ENCODE data around the gene STOML2.

STOML2 gene

GRCh38 chr9:35107297-35108290 is 4.7 kb upstream of the STOML2 start:
- no peak for DNase-seq (ENCODE audit: low spot score)

- no peak for DNase-seq (ENCODE audit: low spot score)
Observed at GRCh38 chr9:35106343-35106730, 3.4 kb upstream of the STOML2 start.

- no peak for DNase-seq (ENCODE audit: low spot score)
Observed at GRCh38 chr9:35105571-35106342, 2.8 kb upstream of the STOML2 start.

DNA sequence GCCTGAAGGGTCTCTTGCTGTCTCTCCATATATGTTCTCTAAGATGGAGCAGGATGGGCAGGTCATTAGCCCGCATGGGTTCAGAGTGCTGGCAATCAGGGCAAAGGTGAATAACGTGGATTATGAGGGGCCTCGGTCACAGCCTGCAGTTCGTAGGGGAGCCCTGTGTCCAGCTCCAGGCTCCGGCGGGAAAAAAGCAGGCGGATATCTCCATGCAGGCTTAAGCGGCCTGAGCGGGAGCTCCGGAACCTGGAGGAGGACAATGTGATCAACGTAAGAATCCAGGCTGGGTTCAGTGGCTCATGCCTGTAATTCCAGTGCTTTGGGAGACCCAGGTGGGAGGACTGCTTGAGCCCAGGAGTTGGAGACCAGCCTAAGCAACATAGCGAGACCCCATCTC is 2.2 kb upstream of the STOML2 start:
- no peak for DNase-seq (ENCODE audit: low spot score)

GRCh38 chr9:35104586-35104985 is 1.7 kb upstream of the STOML2 start:
- no peak for DNase-seq (ENCODE audit: low spot score)

GRCh38 chr9:35103660-35104191 is 795 bp upstream of the STOML2 start:
- DNase-seq (ENCODE audit: low spot score): no peak

DNA sequence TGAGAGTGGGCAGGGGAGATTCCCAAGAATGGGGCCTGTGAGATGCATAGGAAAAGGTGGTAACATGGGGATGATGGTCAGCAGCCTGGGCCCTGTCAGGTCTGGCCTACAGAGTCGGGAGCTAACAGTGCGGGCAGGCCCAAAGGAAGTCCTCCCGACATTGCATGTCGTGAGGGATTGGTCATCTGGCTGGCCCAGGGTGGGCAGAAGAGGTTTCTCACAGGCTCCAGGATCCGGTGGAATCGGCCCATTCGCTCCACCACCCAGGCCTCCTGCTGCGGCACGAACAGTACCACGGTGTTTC is 514 bp downstream of the STOML2 start:
- no peak for DNase-seq (ENCODE audit: low spot score)

DNA sequence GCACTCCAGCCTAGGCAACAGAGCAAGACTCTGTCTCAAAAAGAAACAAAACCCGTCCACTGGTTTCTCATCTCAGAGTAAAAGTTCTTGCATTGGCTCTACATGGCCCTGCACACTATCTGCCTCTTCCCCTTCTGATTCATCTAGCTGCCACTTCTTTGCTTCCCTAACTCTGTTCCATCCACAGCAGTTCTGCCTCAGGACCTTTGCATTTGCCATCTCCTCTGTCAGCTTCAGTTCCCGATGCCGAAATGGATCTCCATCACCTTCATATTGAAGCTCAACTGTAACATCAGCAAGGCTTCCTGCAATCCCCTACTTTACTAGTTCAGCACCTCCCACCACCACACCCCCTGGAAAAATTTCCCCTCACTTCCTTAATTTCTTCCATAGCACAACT is 5.4 kb downstream of the STOML2 start:
- no peak for DNase-seq (ENCODE audit: low spot score)

DNA sequence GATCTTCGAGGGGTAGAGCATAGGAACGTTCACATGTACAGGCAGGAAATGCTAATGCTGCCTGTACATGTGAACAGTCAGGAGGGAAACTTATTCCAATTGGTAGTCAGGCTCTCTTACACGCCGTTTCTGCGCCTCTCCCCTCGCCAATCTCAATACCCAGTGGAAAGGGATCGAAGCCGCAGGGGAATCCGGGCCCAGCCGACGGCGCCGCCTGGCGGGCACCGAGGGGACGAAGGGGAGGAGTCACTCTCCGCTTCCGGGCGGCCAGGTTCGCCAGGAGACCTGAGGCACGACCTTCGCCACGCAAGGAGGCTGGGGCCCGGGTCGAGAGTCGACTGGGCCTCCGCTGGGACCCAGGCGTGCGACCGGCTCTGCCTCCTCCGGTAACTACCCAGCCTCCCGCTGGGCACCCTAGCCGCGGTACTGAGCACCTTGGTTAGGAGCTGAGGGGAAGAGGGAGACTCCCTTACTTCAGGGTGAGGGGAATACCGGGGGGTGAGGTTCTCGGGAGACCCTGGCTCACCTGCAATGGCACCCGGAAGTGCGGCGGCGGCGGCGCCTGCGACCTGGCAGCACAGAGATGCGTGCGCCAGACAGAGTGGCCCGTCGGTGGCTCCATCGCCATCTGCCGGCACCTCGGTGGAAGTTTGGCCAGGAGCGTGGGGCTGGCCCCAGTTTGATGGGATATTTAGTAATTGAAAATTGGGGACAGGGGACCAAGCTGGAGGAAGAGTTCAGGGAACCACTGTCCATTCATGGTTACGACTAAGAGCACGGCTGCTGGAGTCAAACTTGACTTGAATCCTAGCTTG is 6.7 kb downstream of the STOML2 start, which contains the start of gene PIGO:
PIGO (minus strand) TSS at position 557 of the 815 bp plus-strand sequence. CDS start 1,026 bp downstream, outside the sequence.
- DNase-seq (ENCODE audit: low spot score): peak; percentile 82

DNA sequence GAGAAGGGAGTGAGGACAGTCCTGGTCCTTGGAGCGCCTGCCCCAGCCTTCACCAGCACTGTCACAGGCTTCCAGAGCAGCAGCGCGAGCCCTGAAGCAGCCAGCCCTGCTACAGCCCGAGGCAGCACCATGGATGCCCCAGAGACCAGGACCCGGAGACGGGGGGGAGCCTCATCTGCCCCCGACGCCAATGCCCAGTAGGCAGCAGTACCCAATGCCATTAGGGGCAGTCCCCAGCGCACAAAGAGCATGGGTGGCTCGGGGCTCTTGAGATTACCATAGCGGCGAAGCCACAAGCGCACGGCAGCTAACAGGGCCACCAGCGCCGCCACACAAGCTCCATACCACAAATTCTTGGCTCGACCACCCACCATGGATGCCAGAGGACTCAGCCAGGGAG is 11.4 kb downstream of the STOML2 start:
- no peak for DNase-seq (ENCODE audit: low spot score)

- no peak for DNase-seq (ENCODE audit: low spot score)
Observed at GRCh38 chr9:35089434-35089833, 13.5 kb downstream of the STOML2 start.

DNA sequence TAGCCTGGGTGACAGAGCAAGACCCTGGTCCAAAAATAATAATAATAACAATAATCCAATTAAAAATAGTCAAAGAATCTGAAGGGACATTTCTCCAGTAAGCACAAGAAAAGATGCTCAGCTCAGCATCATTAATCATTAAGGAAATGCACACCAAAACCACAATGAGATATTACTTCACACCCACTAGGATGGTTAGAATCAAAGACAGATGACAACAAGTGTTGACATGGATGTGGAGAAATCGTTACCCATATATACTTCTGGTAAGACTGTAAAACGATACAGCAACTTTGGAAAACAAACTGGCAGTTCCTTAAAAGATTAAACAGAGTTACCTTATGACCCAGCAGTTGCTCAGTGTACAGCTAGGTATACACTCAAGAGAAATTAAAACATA is 17.9 kb downstream of the STOML2 start:
- DNase-seq (ENCODE audit: low spot score): no peak

DNA sequence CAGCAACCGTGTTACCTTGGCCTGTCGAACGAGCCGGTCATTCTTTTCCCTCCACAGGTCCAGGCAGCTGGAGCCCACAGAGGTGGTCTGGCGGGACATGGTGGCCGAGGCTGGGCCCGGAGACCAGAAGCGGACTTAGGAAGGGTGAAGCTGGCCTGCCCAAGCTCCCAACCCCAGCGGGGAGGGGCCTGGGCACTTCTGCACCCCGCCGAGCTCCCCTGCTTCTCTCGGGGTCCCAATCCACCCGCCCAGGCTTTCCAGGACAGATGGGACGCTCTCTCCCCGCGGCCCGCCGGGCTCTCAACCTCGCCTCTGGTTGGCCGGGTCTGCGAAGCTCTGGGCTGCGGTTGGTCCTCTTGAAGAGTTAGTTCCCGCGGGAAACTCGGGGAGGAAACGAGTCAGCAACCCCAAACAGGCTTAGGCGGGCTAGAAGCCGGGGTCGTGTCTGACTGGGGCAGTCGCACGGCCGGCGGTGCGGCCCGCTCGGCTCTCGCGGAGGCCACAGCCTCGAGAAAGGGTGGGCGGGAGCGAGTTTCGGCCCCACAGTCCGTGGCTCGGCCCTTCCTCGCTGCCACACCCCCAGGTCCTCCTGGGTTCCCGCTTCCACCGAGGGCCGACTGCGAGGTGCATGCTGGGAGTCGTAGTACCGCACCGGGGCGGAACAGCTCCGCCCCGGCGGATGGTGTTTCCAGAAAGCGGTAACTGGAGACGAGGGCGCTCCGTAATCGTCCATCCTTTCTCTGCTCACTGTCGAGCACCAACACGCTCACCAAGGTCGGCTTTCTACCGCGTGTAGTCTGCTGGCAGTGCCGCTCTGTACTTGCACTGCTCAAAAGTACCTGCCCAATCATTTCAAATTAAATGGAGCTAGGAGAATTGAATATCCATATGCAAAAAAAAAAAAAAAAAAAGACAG is 23.2 kb downstream of the STOML2 start, which contains the start of gene FANCG:
FANCG (minus strand) TSS at position 517 of the 916 bp plus-strand sequence; CDS start at position 99, 418 bp downstream.
- peak; percentile 86 for DNase-seq (ENCODE audit: low spot score)

GRCh38 chr9:35079041-35079425 is 23.9 kb downstream of the STOML2 start:
- no peak for DNase-seq (ENCODE audit: low spot score)

- no peak for DNase-seq (ENCODE audit: low spot score)
Observed at GRCh38 chr9:35078066-35078465, 24.9 kb downstream of the STOML2 start.

DNA sequence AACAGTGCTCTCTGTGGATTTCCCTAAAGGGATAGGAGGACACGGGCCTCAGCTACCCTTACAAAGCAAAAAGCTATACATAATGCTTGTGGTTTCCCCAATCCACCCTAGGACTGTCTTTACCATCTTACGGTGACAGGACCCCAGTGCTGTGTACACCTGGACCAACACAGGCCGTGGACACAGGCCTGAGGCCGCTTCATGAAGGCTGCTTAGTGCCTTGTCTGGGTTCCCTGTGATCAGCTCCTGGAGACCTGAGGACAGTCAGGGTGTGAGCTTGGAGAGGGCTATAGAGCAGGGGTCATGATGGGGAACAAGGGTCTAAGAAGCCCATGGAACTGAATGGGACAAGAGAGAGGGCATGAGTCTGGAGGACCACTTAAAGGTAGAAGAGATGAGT is 26.1 kb downstream of the STOML2 start:
- no peak for DNase-seq (ENCODE audit: low spot score)

DNA sequence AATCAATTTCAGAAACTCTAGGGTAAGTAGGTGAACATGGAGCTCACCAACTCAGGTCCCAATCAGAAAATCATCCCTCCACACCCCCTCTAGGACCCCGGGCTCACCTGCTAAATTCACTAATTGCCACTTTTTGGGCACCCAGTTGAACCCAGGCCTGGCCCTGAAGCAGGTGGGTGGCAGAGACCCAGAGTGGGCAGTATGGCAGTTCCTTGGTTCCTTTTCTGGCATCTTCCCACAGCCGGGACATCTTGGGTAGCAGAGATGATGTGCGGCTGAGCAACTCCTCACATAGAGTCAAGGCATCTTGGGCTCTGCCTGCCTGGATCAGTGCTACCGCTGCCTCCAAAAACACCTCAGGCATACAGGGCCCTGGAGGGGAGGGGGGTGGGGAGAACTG is 27.6 kb downstream of the STOML2 start:
- no peak for DNase-seq (ENCODE audit: low spot score)

GRCh38 chr9:35074791-35075190 is 28.1 kb downstream of the STOML2 start:
- no peak for DNase-seq (ENCODE audit: low spot score)

DNA sequence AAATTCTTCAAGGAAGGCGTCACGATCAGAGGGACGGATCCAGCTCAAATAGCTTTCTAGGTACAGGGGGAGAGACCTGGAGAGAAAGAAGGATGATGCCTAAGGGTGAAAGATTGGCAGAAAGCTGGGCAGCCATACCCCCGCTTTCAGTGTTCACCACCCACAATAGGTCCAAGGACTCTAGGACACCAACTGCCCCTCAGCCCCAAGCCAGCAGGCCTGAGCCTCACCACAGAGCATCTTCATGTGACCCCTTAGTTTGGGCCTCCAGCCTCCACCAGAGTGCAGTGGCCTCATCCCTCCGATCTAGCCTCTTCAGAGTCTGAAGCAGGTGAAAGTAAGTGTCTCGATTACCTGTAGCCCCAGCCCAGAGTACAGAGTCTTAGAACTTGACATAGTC is 28.8 kb downstream of the STOML2 start:
- no peak for DNase-seq (ENCODE audit: low spot score)

- no peak for DNase-seq (ENCODE audit: low spot score)
Observed at GRCh38 chr9:35073279-35073612, 29.7 kb downstream of the STOML2 start.
